Stimulated activated CD8-positive, alpha-beta memory T cell treated with anti-CD3 and anti-CD28 coated beads, Interleukin-15, amount 100 ng/mL, for 4 hours (primary cell): ENCODE data around the gene SLC17A8.
"Not testable (repeated sequence)": the region's sequence is repeated elsewhere in the genome, so short reads cannot be mapped to it uniquely, and the experiment has no call there.

ENCODE experiments used
- DNase-seq, 2 donors: peaks; one replicate each; pipeline ENCODE4 v3.0.0-alpha.2; 2020; ENCODE audit warnings: low read depth in 2 of 2

The SLC17A8 gene

DNA sequence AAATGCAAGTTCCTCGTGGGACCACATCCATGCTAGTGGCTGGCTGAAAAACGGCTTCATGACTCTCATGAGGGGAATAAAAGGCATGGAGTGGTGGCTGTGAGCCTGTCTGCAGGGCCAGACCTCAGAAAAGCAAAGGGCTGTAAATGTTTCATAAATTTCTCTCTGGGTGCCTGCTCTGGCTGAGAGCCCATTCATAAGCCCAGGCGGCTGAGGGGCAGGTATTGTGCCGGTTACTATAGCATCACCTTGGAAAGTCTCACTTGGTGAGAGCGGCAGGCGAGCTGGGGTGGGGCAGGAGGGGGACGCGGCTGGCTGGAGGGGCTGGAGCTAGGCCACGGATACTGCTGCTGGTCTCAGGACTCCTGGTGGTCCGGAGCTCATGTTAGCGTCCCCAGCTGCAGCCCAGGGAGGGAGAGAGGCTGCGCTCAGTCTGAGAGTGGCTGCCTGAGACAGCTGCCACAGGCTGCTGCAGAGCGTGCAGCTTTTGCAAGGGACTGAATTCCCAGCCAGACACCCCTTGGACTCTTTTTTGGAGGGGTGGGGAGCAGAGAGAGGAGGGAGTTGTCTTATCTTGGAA, at the start of gene SLC17A8:
Gene SLC17A8, plus strand, starts transcription at position 431 of the 580 bp plus-strand sequence. CDS start 318 bp downstream, outside the sequence.
- no peak for DNase-seq

DNA sequence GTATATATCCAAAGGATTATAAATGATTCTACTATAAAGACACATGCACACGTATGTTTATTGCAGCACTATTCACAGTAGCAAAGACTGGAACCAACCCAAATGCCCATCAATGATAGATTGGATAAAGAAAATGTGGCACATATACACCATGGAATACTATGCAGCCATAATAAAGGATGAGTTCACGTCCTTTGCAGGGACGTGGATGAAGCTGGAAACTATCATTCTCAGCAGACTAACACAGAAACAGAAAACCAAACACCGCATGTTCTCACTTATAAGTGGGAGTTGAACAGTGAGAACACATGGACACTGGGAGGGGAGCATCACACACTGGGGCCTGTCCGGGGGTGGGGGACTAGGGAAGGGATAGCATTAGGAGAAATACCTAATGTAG, 48.7 kb upstream of the SLC17A8 start:
- not testable (repeated sequence) for DNase-seq

DNA sequence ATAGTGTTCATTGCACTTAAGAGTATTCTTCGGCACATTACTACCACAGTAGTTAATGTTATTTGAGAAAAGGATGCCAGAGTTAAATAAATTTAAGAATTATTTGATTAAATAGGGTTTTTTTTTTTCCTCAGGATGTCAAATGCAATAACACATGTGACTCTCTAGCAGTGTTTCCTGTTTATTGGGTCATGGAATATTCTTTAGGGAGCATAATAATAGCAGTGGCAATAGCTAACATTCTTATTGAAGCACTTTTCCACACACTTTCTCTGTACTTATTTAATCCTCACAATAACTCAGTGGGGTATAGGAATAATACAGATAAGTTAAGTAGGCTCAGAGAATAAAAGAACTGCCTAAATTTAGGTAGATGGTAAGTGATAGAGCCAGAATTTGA, 45.6 kb upstream of the SLC17A8 start:
- no peak for DNase-seq

DNA sequence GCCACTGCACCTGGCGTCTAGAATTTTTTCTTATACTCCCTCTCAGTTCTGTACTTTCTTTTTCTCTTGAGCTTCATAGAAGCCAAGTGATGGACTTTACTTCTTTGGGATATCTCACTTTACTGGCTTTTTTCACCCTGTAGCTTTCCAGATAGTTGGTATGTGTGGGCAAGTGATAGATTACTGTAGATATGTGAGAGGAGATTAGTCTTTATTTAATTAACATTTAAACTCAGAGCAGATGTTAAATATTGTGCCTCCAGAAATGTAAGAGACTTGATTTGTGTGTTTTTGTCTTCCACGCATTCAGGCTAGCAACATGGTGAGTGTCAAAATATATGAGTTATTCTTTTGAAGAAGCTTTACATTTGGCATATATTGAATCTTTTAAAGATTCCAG, 39.5 kb upstream of the SLC17A8 start:
- no peak for DNase-seq

DNA sequence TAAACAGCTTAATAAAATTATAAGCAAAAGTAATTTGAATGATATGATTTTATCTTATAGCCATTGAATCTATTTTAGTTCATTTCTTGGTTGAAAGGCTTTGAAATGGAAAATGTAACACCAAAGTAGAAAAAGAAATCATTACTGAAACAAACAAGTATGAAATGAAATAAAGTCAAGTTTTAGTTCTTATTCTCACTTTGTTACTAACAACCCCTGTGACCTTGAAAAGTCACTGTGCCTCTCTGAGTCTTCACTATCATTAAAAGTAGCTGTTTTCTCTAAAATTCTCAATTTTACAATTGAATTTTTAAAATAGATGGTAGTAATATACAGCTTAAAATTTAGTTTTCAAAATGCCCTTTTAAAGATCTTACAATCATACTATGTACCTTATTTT, 32.4 kb upstream of the SLC17A8 start:
- no peak for DNase-seq

DNA sequence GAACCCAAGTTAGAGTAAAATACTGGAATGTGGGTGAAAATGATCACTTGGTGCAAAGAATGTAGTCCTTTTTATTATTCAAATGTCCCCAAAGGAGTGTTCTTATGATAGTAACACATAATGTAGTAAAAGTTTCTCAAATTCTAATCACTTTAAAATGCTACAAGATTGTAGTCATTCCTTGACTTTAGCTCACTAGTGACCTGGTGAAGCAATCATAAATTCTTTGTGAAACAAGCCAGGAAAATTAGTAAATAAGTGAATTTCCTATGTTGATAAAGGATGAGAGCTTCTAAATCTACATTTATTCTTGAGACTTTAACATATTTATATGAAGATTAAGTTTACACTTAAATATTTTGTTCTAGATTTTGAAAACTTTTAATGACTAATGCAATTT, 30.7 kb upstream of the SLC17A8 start:
- no peak for DNase-seq

DNA sequence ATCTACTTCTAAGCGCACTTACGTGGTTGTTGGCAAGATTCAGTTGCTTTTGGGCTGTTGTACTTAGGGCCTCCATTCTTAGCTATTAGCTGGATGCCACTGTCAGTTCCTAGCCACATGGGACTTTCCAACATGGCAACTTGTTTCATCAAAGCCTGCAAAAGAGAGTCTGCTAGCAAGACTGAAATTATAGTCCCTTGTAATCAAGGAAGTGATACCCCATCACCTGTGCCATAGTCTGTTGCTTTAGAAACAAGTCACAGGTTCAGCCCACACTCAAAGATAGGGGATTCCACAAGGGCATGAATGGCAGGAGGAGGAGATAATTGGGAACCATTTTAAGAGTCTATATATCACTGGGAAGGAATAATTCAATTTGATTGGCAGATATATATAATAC, 27.1 kb upstream of the SLC17A8 start:
- DNase-seq: no peak

DNA sequence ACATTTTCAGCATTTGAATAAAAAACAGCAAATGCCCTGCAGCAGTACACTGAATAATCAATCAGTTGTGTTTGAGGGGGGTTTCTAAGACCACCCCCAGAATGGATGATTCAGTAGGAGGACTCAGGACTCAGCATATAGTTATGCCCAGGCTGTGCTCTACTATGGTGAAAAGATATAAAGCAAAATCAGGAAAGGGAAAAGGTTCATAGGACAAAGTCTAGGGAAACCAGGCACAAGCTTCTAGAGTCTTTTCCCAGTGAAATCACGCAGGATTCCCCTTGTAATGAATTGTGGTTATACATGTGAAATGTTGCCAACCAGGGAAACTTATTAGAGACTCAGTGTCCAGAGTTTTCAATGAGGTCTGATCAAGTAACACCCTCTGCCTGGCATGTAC, 25.0 kb upstream of the SLC17A8 start:
- DNase-seq: no peak

DNA sequence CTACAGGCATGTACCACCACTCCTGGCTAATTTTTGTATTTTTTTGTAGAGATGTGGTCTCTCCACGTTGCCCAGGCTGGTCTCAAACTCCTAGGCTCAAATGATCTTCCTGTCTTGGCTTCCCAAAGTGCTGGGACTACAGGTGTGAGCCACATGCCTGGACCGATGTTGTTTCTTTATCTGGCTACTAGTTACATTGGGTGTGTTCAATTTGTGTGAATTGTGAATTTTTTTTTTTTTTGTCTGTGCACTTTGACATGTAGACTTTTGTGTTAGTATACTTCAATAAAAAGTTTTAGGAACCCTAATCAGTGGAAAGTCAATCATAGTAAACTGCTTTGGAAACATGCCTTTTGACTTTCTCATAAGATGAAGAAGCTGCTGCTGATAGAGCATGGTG, 24.0 kb upstream of the SLC17A8 start:
- DNase-seq: no peak

DNA sequence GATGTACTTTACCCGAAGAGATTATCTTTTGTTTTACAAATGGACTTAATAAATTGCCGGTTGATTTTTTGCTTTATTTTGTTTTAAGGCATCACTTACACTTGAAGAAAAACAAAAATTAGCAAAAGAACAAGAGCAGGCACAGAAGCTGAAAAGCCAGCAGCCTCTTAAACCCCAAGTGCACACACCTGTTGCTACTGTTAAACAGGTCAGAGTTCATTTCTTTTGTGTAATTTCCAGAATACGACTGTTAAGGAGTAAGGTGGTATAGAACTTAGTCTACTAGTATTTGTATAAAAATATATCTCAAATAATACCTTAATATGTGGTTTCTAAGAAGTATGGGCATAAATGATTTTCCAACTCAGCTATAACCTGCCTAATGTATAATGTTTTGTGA, 19.6 kb upstream of the SLC17A8 start:
- no peak for DNase-seq

DNA sequence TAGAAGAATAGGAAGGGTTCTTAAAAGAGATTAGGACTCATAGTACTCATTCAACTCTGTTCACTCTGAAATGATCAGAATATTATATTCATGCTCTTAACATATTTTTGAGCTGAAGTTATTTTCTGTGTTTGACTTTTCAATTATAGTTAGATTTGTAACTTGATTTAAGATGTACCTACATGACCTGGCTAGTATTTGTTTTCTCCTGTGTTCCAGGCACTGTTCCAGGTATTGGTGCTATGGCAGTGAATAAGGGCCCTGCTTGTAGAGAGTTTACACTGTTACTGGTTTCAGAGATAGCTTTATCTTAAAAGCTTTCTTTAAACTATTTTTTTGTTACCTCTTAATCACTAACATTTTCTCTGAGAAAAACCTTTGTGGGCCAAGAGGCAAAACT, 19.1 kb upstream of the SLC17A8 start:
- no peak for DNase-seq

DNA sequence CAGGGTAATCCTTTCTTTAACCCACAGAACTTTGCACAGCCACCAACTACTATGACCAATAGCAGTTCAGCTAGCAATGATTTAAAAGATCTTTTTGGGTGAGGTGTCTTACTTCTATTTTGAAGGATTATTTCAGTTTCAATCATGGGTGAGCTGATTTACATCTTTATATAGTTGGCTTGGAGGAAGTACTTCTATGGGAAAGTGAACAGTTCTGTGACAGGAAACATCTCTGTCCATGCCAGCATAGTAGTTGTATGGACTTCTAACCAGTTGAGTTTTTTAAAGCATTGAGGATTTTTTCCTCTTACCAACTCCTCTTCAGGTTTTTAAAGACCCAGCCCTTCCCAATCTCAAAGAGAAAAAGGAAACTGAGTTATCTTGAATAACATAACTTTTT, 17.8 kb upstream of the SLC17A8 start:
- no peak for DNase-seq

DNA sequence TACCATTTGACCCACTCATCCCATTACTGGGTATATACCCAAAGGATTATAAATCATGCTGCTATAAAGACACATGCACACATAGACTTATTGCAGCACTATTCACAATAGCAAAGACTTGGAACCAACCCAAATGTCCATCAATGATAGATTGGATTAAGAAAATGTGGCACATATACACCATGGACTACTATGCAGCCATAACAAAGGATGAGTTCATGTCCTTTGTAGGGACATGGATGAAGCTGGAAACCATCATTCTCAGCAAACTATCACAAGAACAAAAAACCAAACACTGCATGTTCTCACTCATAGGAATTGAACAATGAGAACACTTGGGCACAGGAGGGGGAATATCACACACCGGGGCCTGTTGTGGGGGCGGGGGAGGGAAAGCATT, 14.0 kb upstream of the SLC17A8 start:
- not testable (repeated sequence) for DNase-seq

DNA sequence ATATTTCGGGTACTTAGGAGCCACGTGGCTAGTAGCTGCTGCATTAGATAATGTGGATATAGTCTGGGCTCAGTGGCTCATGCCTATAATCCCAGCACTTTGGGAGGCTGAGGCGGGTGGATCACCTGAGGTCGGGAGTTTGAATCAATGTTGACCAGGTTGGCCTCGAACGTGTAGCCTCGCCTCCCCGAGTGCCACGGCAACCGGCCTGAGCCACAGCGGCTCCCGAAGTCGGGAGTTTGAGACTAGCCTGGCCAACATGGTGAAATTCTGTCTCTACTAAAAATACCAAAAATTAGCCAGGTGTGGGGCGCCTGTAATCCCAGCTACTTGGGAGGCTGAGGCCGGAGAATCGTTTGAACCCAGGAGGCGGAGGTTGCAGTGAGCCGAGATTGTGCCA, 12.5 kb upstream of the SLC17A8 start:
- not testable (repeated sequence) for DNase-seq

DNA sequence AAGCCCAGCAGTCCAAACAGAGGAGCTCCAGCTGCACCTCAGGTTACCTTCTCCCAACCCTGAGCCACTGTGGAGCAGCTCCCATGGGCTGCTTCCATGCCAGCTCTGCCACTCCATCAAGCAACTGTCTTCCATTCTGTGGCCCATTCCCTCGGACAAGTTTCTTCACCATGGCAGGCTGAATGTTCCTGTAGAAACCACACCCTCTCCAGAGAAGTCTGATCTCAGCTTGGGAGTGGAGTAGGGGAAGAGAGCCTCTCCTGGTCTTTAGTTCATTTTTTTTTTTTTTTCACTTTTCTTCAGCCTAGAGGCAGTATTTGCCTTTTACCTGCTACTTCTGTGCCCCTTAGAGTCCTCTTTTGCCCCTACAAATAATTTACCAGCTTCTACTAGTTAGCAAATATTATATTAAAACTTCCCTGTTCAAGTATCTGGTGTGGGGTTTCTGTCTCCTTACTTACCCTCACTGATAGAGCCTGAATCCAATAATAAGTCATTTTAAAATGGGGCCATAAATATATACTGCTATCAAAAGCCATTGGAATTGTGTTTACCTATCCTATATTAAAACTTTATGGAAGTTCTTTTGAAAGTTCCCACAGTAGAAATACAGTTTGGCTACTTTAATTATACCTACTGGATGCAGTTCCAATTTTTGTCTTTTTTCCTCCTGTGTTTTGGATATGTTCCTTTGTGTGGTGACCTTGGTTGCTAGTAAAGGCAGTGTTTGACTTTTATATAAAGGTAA, 11.7 kb upstream of the SLC17A8 start:
- no peak for DNase-seq

DNA sequence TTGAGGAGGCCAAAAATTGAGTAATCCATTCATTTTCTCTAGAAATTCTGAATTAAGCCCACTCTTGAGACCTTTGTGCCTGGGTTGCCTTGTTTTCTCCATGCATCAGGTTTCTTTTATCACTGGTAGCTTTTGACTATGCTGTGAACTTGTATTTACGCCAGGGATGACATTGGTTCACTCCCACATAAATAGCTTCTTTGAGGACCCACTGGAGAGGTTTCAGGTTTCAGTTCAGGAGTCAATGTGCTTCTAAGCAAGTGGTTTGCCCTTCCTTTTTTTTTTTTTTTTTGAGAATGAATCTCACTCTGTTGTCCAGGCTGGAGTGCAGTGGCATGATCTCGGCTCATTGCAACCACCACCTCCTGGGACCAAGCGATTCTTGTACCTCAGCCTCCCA, 10.2 kb upstream of the SLC17A8 start:
- no peak for DNase-seq

DNA sequence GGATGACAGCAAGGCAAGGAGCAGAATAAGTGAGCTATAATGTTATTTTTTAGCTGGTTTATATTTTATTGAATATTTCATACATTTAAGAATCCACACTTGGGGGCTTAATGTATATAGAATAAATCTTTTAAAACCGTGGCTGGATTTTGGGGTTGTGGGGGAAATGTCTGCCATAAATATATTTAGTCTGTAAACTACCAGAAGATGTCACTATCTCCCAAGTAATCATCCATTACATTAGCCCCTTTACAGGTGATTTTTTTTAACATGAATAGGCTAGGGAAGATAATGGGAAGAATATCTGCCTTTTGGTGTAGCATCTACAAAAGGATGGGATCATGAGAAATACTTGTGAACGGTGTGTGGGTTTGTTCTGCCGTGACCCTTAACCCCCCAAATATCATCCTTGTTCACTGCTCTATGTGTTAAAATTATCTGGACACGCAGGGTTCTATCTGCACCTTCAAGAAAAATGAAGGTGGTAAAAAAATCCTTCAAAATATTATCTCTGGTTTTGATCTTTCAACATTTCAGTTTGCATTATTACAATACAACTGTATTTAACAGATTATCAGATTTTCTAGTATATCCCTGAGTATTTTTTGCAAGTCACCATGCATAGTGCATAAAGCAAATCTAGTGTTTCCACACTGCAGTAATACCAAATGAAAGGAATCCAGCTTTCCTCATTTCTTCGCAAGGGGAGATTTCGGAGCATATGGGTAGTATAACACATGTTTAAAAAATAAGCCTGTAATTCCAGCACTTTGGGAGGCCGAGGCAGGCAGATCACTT, 8.0 kb upstream of the SLC17A8 start:
- DNase-seq: no peak

DNA sequence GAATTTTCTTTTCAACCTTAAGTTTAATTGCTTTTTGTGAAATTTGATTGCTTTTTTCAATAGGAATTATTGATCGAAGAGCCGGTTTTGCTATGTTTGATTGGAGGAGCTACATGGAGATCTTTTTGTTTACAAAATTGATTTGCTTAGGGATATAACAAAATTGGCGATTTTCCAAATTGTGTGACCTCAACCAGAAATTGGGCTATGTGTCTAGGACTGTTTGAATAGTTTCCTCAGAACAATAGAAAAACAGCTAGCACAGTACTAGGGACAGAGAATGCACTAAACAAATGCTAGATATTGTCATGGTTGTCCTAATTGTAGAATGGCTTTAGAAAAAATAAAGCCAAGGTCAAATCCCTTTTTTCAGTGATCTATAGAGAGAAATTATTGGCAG, 2.4 kb downstream of the SLC17A8 start:
- DNase-seq: no peak

DNA sequence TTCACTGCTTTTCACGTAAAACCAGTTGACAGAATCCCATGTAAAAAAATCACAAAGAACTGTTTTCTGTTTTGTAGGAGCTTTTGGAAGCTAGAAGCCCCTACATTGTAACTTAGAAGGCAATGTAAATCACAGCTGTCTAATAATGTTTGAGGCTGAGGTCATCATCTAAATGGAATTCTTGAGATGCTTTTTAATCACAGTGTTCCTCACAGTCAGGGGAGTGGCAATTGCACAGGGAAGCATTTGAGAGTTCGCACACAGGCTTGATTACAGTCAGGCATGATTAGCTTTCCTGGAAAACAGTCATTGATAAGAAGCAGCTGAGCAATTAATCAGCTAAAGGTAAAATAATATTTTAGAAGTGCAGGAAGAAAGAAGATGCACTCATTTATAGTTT, 2.9 kb downstream of the SLC17A8 start:
- no peak for DNase-seq

DNA sequence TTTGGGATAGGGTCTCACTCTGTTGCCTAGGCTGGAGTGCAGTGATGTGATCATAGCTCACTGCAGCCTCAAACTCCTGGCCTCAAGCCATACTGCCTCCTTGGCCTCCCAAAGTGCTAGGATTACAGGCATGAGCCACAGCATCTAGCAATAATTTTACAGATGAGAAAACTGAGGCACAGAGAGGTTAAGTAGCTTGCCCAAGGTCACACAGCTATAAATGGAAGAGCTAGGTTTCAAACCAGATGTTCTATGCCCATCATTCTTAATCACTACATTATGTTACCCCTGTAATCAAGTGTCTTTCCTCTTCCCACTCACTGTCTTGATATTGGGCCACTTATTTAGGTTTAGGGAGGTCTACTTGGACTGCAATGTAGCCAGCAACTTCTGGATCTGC, 3.6 kb downstream of the SLC17A8 start:
- DNase-seq: no peak

DNA sequence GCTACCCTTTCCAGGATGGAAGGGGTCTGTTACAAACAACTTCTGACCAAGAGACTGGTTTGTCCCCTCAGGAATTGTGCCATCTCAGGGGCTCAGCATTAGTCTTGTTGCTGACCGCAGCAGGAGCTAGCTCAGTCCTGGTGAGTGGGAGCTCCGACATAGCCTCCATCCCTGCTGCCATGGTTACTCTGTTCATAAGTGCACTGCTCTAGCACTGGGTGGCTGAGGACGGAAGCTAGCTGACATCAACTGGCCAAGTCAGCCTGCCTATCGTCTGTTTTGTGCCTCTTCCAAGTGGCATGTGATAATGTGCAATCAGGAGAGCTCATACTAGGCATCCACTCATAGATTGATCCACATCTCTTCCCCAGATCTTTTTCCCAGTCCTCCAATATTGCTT, 7.5 kb downstream of the SLC17A8 start:
- DNase-seq: no peak

DNA sequence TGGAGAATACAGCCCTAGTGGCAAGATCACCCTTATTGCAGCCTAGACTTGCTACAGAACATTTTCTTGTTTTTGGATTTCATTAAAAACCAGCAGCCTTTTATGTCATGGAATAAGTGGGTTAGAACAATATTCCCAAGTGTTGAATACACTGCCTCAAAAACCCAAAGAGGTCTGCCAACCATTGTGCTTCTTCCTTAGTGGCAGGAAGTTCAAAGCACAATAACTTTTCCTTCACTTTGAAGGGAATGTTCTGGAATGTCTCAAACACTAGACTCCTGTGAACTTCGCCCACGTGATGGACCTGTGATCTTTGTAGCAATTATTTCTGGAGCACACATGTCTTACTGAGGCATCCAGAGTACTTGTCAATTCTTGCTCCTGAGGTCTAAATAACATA, 8.5 kb downstream of the SLC17A8 start:
- DNase-seq: no peak

DNA sequence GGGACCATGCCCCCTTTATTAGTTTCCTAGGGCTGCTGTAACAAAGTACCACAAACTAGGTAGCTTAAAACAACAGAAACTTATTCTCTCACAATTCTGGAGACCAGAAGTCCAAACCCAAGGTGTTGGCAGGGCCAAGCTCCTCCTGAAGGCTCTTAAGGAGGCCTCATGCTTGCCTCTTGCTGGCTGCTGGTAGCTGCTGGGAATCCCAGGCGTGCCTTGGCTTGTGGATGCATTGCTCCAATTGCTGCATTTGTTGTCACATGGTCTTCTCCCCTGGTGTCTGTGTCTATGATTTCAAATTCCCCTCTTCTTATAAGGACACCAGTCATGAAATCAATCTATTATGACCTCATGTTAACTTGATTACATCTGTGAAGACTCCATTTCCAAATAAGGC, 11.2 kb downstream of the SLC17A8 start:
- DNase-seq: no peak
